ENCODE data around the gene KIAA0232. TPM values are rescaled to one million over a fixed set of nuclear protein-coding genes. Genes with fewer than 3 reads are reported as not detected.

The KIAA0232 gene
- total RNA-seq, 1 experiment from 2014 or later, result 15.6 TPM

DNA sequence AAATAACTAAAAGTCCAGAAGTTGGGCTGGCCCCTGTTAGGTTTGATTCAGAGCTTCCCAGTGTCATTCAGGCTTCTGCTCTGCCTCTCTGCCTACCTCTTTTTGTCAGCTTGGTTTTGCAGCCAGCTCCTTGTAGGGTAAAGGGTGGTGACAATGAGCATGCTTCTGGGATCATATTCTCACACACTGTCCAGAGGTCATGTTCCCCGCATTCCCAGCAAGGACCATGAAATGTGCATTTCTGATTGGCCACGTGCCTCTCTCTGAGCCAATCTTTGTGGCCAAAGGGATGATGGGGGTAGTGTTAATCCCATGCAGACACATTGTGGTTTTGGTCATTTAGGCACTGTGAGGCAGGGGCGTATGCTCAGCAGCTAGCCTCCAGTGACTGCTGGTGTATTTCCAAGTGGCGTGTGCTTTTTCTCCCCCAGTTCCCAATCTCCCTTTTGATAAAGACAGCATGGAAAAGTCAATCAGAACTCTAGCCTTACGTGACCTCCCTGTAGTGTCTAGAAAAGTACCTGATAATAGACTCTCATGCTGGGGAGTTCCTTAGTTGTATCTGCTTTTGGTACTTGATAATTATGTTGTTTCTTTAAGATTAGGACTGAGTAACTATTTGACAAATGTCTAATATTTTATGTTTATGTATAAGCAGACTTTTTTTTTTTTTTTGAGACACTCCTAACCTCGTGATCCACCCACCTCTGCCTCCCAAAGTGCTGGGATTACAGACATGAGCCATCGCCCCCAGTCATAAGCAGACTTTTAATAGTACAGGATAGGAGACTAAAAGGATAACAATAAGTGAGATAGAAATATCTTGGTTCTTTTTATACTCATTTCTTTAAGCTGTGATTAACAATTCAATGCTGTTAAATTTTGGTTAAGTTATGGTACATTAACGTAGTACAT lies 57.8 kb downstream of the KIAA0232 start:
- Mint-ChIP-seq H3K9me3 (ENCODE audit: unreplicated experiment) (no peaks in the 10 kb centered on the region), H3K27me3 (ENCODE audit: insufficient read depth, unreplicated experiment) (no peaks in the 10 kb centered on the region), H3K27ac (ENCODE audit: low read depth, unreplicated experiment) (no peak overlapping the region), H3K36me3 (ENCODE audit: insufficient read depth, unreplicated experiment) (peaks cover 29% of the 10 kb centered on the region), H3K4me3 (ENCODE audit: unreplicated experiment) (no peak overlapping the region), H3K4me1 (ENCODE audit: insufficient read depth, unreplicated experiment) (peaks cover 7% of the 10 kb centered on the region)
- intact Hi-C loops (cut with micrococcal nuclease), result no loop called here
- ChIA-PET CTCF (interaction anchor here (0.9 to 1.1 kb wide), 2 partner anchors 12 to 15 kb away, joined by 3 to 4 read pairs; no protein-coding TSS in a partner anchor), POLR2A (no interaction called here)
- no TSS peak for BruUV-seq (replicated peaks)
- DNase-seq (ENCODE audit: unreplicated experiment), result no peak
- TF ChIP-seq, protein P1, sequence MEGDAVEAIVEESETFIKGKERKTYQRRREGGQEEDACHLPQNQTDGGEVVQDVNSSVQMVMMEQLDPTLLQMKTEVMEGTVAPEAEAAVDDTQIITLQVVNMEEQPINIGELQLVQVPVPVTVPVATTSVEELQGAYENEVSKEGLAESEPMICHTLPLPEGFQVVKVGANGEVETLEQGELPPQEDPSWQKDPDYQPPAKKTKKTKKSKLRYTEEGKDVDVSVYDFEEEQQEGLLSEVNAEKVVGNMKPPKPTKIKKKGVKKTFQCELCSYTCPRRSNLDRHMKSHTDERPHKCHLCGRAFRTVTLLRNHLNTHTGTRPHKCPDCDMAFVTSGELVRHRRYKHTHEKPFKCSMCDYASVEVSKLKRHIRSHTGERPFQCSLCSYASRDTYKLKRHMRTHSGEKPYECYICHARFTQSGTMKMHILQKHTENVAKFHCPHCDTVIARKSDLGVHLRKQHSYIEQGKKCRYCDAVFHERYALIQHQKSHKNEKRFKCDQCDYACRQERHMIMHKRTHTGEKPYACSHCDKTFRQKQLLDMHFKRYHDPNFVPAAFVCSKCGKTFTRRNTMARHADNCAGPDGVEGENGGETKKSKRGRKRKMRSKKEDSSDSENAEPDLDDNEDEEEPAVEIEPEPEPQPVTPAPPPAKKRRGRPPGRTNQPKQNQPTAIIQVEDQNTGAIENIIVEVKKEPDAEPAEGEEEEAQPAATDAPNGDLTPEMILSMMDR (IDR thresholded peaks at IDR 0.05; ENCODE audit: unreplicated experiment), result no peak

DNA sequence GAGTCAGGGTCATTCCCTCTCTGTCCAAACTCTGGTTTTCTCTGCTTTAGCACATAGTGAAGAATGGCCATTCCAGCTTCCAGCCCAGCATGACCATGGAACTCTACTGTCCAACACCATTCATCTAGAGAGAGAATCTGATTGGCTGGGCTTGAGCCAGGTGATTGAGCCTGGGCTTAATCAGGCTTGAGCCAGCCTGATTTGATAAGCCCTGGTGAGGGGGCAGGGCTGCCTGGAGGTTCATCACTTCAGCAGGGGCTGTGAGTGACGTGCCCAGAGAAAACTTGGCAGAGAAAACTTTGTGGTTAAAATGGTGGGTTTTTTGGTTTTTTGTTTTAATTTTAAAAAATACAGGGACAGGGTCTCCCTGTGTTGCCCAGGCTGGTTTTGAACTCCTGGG lies 62.5 kb downstream of the KIAA0232 start:
- ChIA-PET POLR2A (interaction anchor here (0.9 kb wide), 2 partner anchors 7 to 10 kb away, joined by 3 read pairs; no protein-coding TSS in a partner anchor), CTCF (interaction anchor here (0.6 to 2.2 kb wide), 5 partner anchors 11 to 1068 kb away, joined by 4 to 10 read pairs (median 4); no protein-coding TSS in a partner anchor)
- intact Hi-C loops (cut with micrococcal nuclease), result no loop called here
- H3K27me3 Mint-ChIP-seq (ENCODE audit: insufficient read depth, unreplicated experiment), result no peaks in the 10 kb centered on the region
- H3K9me3 Mint-ChIP-seq (ENCODE audit: unreplicated experiment), result no peaks in the 10 kb centered on the region
- H3K27ac Mint-ChIP-seq (ENCODE audit: low read depth, unreplicated experiment), result no peak overlapping the region
- H3K4me3 Mint-ChIP-seq (ENCODE audit: unreplicated experiment), result no peak overlapping the region
- DNase-seq (ENCODE audit: unreplicated experiment), result no peak
- peaks cover 7% of the 10 kb centered on the region for H3K4me1 Mint-ChIP-seq (ENCODE audit: insufficient read depth, unreplicated experiment)
- peaks cover 56% of the 10 kb centered on the region for H3K36me3 Mint-ChIP-seq (ENCODE audit: insufficient read depth, unreplicated experiment)
- no TSS peak for BruUV-seq (replicated peaks)
- TF ChIP-seq, protein P1 (IDR thresholded peaks at IDR 0.05; ENCODE audit: unreplicated experiment), result no peak

DNA sequence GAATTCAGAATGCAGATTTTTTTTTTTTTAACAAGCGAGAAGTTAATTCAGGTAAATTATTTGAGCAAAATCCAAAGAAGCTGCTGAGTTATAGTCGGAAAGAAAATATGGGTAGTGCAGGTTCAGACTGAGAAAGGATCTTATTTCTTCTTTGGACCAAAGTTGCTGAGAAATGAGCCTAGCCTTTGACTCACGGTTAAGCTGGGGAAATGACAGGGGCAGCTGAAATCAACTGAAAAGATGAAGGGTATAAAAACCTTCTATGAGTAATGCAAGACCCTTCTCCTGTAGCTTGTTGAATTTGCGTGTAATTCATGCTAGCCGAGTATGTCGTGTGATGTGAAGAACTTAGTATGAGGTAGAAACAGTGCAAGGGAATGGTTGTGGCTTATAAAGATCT lies 63.0 kb downstream of the KIAA0232 start:
- TF ChIP-seq, protein P1 (IDR thresholded peaks at IDR 0.05; ENCODE audit: unreplicated experiment), result no peak
- intact Hi-C loops (cut with micrococcal nuclease), result no loop called here
- H3K27ac Mint-ChIP-seq (ENCODE audit: low read depth, unreplicated experiment), result no peak overlapping the region
- H3K36me3 Mint-ChIP-seq (ENCODE audit: insufficient read depth, unreplicated experiment), result peaks cover 61% of the 10 kb centered on the region
- no peaks in the 10 kb centered on the region for H3K27me3 Mint-ChIP-seq (ENCODE audit: insufficient read depth, unreplicated experiment)
- no TSS peak for BruUV-seq (replicated peaks)
- ChIA-PET CTCF (interaction anchor here (0.7 to 2.2 kb wide), 6 partner anchors 11 to 471 kb away, joined by 3 to 10 read pairs (median 4); no protein-coding TSS in a partner anchor), POLR2A (interaction anchor here (1.2 kb wide), 1 partner anchor 21 kb away, joined by 3 read pairs; no protein-coding TSS in a partner anchor)
- H3K9me3 Mint-ChIP-seq (ENCODE audit: unreplicated experiment), result no peaks in the 10 kb centered on the region
- no peak for DNase-seq (ENCODE audit: unreplicated experiment)
- H3K4me3 Mint-ChIP-seq (ENCODE audit: unreplicated experiment), result no peak overlapping the region
- peaks cover 1% of the 10 kb centered on the region for H3K4me1 Mint-ChIP-seq (ENCODE audit: insufficient read depth, unreplicated experiment)

DNA sequence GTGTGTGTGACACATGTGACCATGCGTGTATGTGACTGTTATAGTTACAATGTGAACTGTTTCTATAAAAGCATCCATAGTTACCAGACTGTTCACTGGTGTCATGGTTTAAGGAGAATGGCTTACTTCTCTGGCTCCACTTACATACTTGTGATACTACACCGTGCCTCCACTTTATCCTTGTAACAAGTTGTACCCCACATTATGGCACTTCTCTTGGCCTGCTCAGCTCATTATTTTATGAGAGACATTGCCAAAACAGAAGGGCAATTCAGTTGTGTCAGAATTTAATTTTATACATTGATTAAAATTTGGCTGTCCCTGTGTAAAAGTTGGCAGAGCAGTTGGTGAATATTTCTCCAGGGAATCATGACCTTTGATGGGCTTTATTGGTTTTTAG lies 64.7 kb downstream of the KIAA0232 start:
- BruUV-seq (replicated peaks), result no TSS peak
- Mint-ChIP-seq H3K27ac (ENCODE audit: low read depth, unreplicated experiment) (no peak overlapping the region), H3K9me3 (ENCODE audit: unreplicated experiment) (no peaks in the 10 kb centered on the region), H3K27me3 (ENCODE audit: insufficient read depth, unreplicated experiment) (no peaks in the 10 kb centered on the region), H3K4me3 (ENCODE audit: unreplicated experiment) (no peak overlapping the region), H3K36me3 (ENCODE audit: insufficient read depth, unreplicated experiment) (peaks cover 55% of the 10 kb centered on the region), H3K4me1 (ENCODE audit: insufficient read depth, unreplicated experiment) (no peaks in the 10 kb centered on the region)
- ChIA-PET CTCF (interaction anchor here (1.5 to 2.1 kb wide), 2 partner anchors 26 to 28 kb away, joined by 5 to 8 read pairs; no protein-coding TSS in a partner anchor), POLR2A (no interaction called here)
- no peak for DNase-seq (ENCODE audit: unreplicated experiment)
- TF ChIP-seq, protein P1 (IDR thresholded peaks at IDR 0.05; ENCODE audit: unreplicated experiment), result no peak
- intact Hi-C loops (cut with micrococcal nuclease), result no loop called here
